ENCODE measurements around the gene IL1R1.

DNA sequence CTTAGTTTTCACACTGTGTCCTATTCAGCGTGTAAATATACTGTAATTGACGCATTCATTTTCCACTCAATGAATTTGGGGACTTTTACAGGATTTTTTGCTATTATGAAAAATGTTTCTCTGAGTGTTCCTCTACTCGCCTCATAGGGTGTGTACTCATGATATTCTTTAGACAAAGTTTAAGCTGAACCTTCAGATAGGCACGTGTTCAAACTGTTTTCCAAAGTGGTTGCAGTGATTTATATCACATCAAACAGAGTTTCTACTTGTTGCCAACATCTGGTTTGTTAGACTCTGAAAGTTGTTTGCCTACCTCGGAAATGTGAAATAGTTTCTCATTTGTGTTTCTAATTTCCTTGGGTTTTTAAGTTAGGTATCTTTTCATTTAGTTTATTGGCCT lies 46.4 kb upstream of the IL1R1 start:
- TF ChIP-seq TAF1 (IDR thresholded peaks at IDR 0.05; ENCODE audit: low read depth, low read length): no peak
- TF ChIP-seq POLR2A (IDR thresholded peaks at IDR 0.05; ENCODE audit: low read depth, low read length): no peak
- no peak for TF ChIP-seq PAX5 (IDR thresholded peaks at IDR 0.05; ENCODE audit: insufficient read depth, low read length, severe bottlenecking)

Data from GM12891 (cell line).